CD4-positive, CD25-positive, alpha-beta regulatory T cell (primary cell): ENCODE results near the gene SPTBN5. TPM values are rescaled to one million over a fixed set of nuclear protein-coding genes. Genes with fewer than 3 reads are reported as not detected.
A peak's percentile ranks its signal among the peaks of the same experiment; 100 is the strongest.

Source experiments
- ATAC-seq, 2 donors: fragments of 150-1000 bp; cut with Tn5 transposase; one replicate each; pipeline ENCODE4 v1.10.0; 2021; ENCODE audit warnings: low read depth in 2 of 2, moderate number of reproducible peaks in 2 of 2, moderate library complexity in 1 of 2
- DNase-seq, 3 donors: peaks; one replicate each; pipeline versions ENCODE4 v3.0.0 to v3.0.0-alpha.2; 2012 to 2022; ENCODE audit warnings: mixed read lengths in 1 of 3
- H3K27ac ChIP-seq: one replicate; pipeline ENCODE4 v1.7.0; 2013; ENCODE audit warnings: mild to moderate bottlenecking, low read length; ENCODE audit not compliant: insufficient read depth, poor library complexity, severe bottlenecking
- H3K27me3 ChIP-seq: one replicate; pipeline ENCODE4 v1.7.0; 2013; ENCODE audit warnings: low read length; ENCODE audit not compliant: control insufficient read depth, insufficient read depth
- H3K36me3 ChIP-seq: one replicate; pipeline ENCODE4 v1.7.0; 2013; ENCODE audit warnings: mild to moderate bottlenecking, low read length, moderate library complexity; ENCODE audit not compliant: control insufficient read depth, insufficient read depth
- H3K4me1 ChIP-seq: 2 replicates; pipeline ENCODE4 v1.7.0; 2013; ENCODE audit warnings: mild to moderate bottlenecking, low read length; ENCODE audit not compliant: insufficient read depth, control insufficient read depth, poor library complexity, severe bottlenecking
- H3K4me3 ChIP-seq: one replicate; pipeline ENCODE4 v1.7.0; 2013; ENCODE audit warnings: low read depth, mild to moderate bottlenecking, low read length, moderate library complexity
- H3K9me3 ChIP-seq, 2 experiments: 1 replicate in 1 of 2; 2 replicates in 1 of 2; pipeline ENCODE4 v1.7.0; 2013; ENCODE audit warnings: low read length in 2 of 2, mild to moderate bottlenecking in 1 of 2, moderate library complexity in 1 of 2; ENCODE audit not compliant: control insufficient read depth in 2 of 2
- H3K27ac Mint-ChIP-seq, 3 donors: one replicate each; pipeline ENCODE4 v1.8.0; 2020 to 2022; ENCODE audit warnings: mild to moderate bottlenecking in 3 of 3, mixed read lengths in 3 of 3, moderate library complexity in 2 of 3
- H3K27me3 Mint-ChIP-seq: one replicate; pipeline ENCODE4 v1.8.0; 2022; ENCODE audit warnings: mild to moderate bottlenecking, mixed read lengths
- H3K36me3 Mint-ChIP-seq: one replicate; pipeline ENCODE4 v1.8.0; 2020; ENCODE audit warnings: mixed read lengths
- H3K4me1 Mint-ChIP-seq, 4 donors: one replicate each; pipeline ENCODE4 v1.8.0; 2020 to 2022; ENCODE audit warnings: mixed read lengths in 4 of 4, mild to moderate bottlenecking in 1 of 4
- H3K4me3 Mint-ChIP-seq, 4 donors: one replicate each; pipeline ENCODE4 v1.8.0; 2020 to 2022; ENCODE audit warnings: mild to moderate bottlenecking in 4 of 4, mixed read lengths in 4 of 4, moderate library complexity in 3 of 4
- H3K9me3 Mint-ChIP-seq, 7 donors: one replicate each; pipeline ENCODE4 v1.8.0; 2020 to 2022; ENCODE audit warnings: mixed read lengths in 7 of 7, mild to moderate bottlenecking in 3 of 7, moderate library complexity in 2 of 7
- polyA plus RNA-seq, 4 donors: library from polyadenylated mRNA; unstranded; fragments of 300-500 nt; fragmentation: Illumina TruSeq; gene quantifications; one replicate each; pipeline ENCODE4 v1.2.3, GENCODE V29; 2021
- total RNA-seq: library from RNA; stranded (reverse); gene quantifications from one replicate; pipeline ENCODE4 v1.2.3, GENCODE V29; 2022

SPTBN5 gene
- total and polyA plus RNA-seq, 5 donors from 2014 or later, result 0.26 to 2.7 TPM; not detected in 3

GRCh38 chr15:41823502-41823901, 70.4 kb downstream of the SPTBN5 start:
- Mint-ChIP-seq H3K4me3 (peak overlapping the region in 1 of 4 donors; percentile 35), H3K36me3 (peaks cover 11% of the 10 kb centered on the region), H3K9me3 (no peaks in the 10 kb centered on the region), H3K27ac (no peak overlapping the region), H3K27me3 (no peaks in the 10 kb centered on the region), H3K4me1 (peaks cover 3 to 10% (median 5%) of the 10 kb centered on the region in 4 donors)
- H3K9me3 ChIP-seq, result no peaks in the 10 kb centered on the region
- ATAC-seq, result no peak
- H3K27me3 ChIP-seq, result no peaks in the 10 kb centered on the region
- H3K4me3 ChIP-seq, result no peak overlapping the region
- DNase-seq, result no peak
- peaks cover 29% of the 10 kb centered on the region for H3K36me3 ChIP-seq
- peaks cover 13% of the 10 kb centered on the region for H3K4me1 ChIP-seq
- no peak overlapping the region for H3K27ac ChIP-seq

GRCh38 chr15:41822957-41823356, 70.9 kb downstream of the SPTBN5 start:
- H3K4me1 ChIP-seq, result peaks cover 8% of the 10 kb centered on the region
- H3K9me3 ChIP-seq, result no peaks in the 10 kb centered on the region
- H3K27ac ChIP-seq, result no peak overlapping the region
- peaks cover 35% of the 10 kb centered on the region for H3K36me3 ChIP-seq
- ATAC-seq (no peak), DNase-seq (no peak)
- no peaks in the 10 kb centered on the region for H3K9me3 Mint-ChIP-seq
- H3K4me3 Mint-ChIP-seq, result peak overlapping the region in 1 of 4 donors; percentile 35
- H3K27me3 ChIP-seq, result no peaks in the 10 kb centered on the region
- H3K27me3 Mint-ChIP-seq, result no peaks in the 10 kb centered on the region
- H3K27ac Mint-ChIP-seq, result no peak overlapping the region
- H3K36me3 Mint-ChIP-seq, result peaks cover 11% of the 10 kb centered on the region
- H3K4me3 ChIP-seq, result no peak overlapping the region
- peaks cover 0 to 9% (median 4%) of the 10 kb centered on the region in 4 donors for H3K4me1 Mint-ChIP-seq

- Histone ChIP-seq H3K36me3 (peaks cover 40% of the 10 kb centered on the region), H3K9me3 (no peaks in the 10 kb centered on the region), H3K27ac (no peak overlapping the region), H3K4me3 (no peak overlapping the region), H3K27me3 (no peaks in the 10 kb centered on the region), H3K4me1 (peaks cover 7% of the 10 kb centered on the region)
- Mint-ChIP-seq H3K4me1 (peaks cover 0 to 4% (median 2%) of the 10 kb centered on the region in 4 donors), H3K36me3 (peaks cover 11% of the 10 kb centered on the region), H3K4me3 (no peak overlapping the region), H3K27ac (no peak overlapping the region), H3K27me3 (no peaks in the 10 kb centered on the region), H3K9me3 (no peaks in the 10 kb centered on the region)
- DNase-seq (no peak), ATAC-seq (no peak)
Observed at GRCh38 chr15:41822471-41822870, 71.4 kb downstream of the SPTBN5 start.

GRCh38 chr15:41821831-41822230, 72.0 kb downstream of the SPTBN5 start:
- peak overlapping the region in 1 of 3 donors; percentile 35 for H3K27ac Mint-ChIP-seq
- Histone ChIP-seq H3K4me1 (peaks cover under 1% of the 10 kb centered on the region), H3K27ac (no peak overlapping the region), H3K36me3 (peaks cover 44% of the 10 kb centered on the region), H3K4me3 (no peak overlapping the region), H3K27me3 (no peaks in the 10 kb centered on the region), H3K9me3 (no peaks in the 10 kb centered on the region)
- H3K4me1 Mint-ChIP-seq, result peaks cover 0 to 3% (median 1%) of the 10 kb centered on the region in 4 donors
- DNase-seq (no peak), ATAC-seq (no peak)
- H3K27me3 Mint-ChIP-seq, result no peaks in the 10 kb centered on the region
- peaks cover 17% of the 10 kb centered on the region for H3K36me3 Mint-ChIP-seq
- no peaks in the 10 kb centered on the region for H3K9me3 Mint-ChIP-seq
- H3K4me3 Mint-ChIP-seq, result no peak overlapping the region

- H3K36me3 ChIP-seq, result peaks cover 51% of the 10 kb centered on the region
Observed at GRCh38 chr15:41820791-41821423, 72.9 kb downstream of the SPTBN5 start.

GRCh38 chr15:41819455-41820050, 74.3 kb downstream of the SPTBN5 start:
- Histone ChIP-seq H3K36me3 (peaks cover 61% of the 10 kb centered on the region), H3K27ac (no peak overlapping the region), H3K9me3 (no peaks in the 10 kb centered on the region), H3K4me3 (no peak overlapping the region), H3K27me3 (no peaks in the 10 kb centered on the region), H3K4me1 (no peaks in the 10 kb centered on the region)
- Mint-ChIP-seq H3K36me3 (peaks cover 30% of the 10 kb centered on the region), H3K27ac (peak overlapping the region in 1 of 3 donors; percentile 51), H3K4me1 (peaks cover 0 to 2% (median 0%) of the 10 kb centered on the region in 4 donors), H3K9me3 (no peaks in the 10 kb centered on the region), H3K4me3 (no peak overlapping the region), H3K27me3 (no peaks in the 10 kb centered on the region)
- DNase-seq (no peak), ATAC-seq (no peak)

More at GRCh38 chr15:41820791-41821423, 72.9 kb downstream of the SPTBN5 start:
- H3K4me3 ChIP-seq, result no peak overlapping the region
- H3K9me3 ChIP-seq, result no peaks in the 10 kb centered on the region
- Mint-ChIP-seq H3K36me3 (peaks cover 24% of the 10 kb centered on the region), H3K4me1 (peaks cover 0 to 1% (median 0%) of the 10 kb centered on the region in 4 donors), H3K27ac (peak overlapping the region in 1 of 3 donors; percentile 35), H3K9me3 (no peaks in the 10 kb centered on the region), H3K27me3 (no peaks in the 10 kb centered on the region), H3K4me3 (no peak overlapping the region)
- no peak for DNase-seq
- H3K27me3 ChIP-seq, result no peaks in the 10 kb centered on the region
- ATAC-seq, result no peak
- no peak overlapping the region for H3K27ac ChIP-seq
- no peaks in the 10 kb centered on the region for H3K4me1 ChIP-seq

- Histone ChIP-seq H3K27me3 (no peaks in the 10 kb centered on the region), H3K4me3 (no peak overlapping the region), H3K36me3 (peaks cover 62% of the 10 kb centered on the region), H3K9me3 (no peaks in the 10 kb centered on the region), H3K4me1 (no peaks in the 10 kb centered on the region), H3K27ac (no peak overlapping the region)
- ATAC-seq (no peak), DNase-seq (no peak)
- Mint-ChIP-seq H3K36me3 (peaks cover 36% of the 10 kb centered on the region), H3K27me3 (no peaks in the 10 kb centered on the region), H3K4me3 (no peak overlapping the region), H3K27ac (peak overlapping the region in 1 of 3 donors; percentile 23), H3K9me3 (no peaks in the 10 kb centered on the region), H3K4me1 (peaks cover 0 to 3% (median 1%) of the 10 kb centered on the region in 4 donors)
Observed at GRCh38 chr15:41817781-41818180, 76.1 kb downstream of the SPTBN5 start.

GRCh38 chr15:41817327-41817726, 76.5 kb downstream of the SPTBN5 start:
- H3K27me3 ChIP-seq, result no peaks in the 10 kb centered on the region
- H3K9me3 ChIP-seq, result no peaks in the 10 kb centered on the region
- no peak for DNase-seq
- Mint-ChIP-seq H3K27me3 (no peaks in the 10 kb centered on the region), H3K36me3 (peaks cover 36% of the 10 kb centered on the region), H3K9me3 (no peaks in the 10 kb centered on the region), H3K4me3 (no peak overlapping the region), H3K4me1 (peaks cover 0 to 3% (median 1%) of the 10 kb centered on the region in 4 donors), H3K27ac (no peak overlapping the region)
- no peaks in the 10 kb centered on the region for H3K4me1 ChIP-seq
- H3K27ac ChIP-seq, result no peak overlapping the region
- peaks cover 58% of the 10 kb centered on the region for H3K36me3 ChIP-seq
- no peak overlapping the region for H3K4me3 ChIP-seq
- ATAC-seq, result no peak
